Breast epithelium (tissue), 3 donors: ENCODE measurements around the gene YAF2.

ENCODE experiments used
- CTCF ChIP-seq, 3 donors: fragments of 450-650 bp; IDR thresholded peaks; one replicate each; pipeline ENCODE4 v1.5.1; 2016 to 2017; ENCODE audit warnings: antibody characterized with exemption in 3 of 3, mild to moderate bottlenecking in 3 of 3, moderate library complexity in 3 of 3
- POLR2A ChIP-seq: fragments of 450-650 bp; IDR thresholded peaks from one replicate; pipeline ENCODE4 v1.6.1; 2016; ENCODE audit warnings: antibody characterized with exemption, mild to moderate bottlenecking, moderate library complexity
- POLR2AphosphoS5 ChIP-seq, 3 donors: sonication (generic); formaldehyde crosslinking; IDR thresholded peaks; one replicate each; pipeline ENCODE4 v1.6.1; 2017; ENCODE audit warnings: antibody characterized with exemption in 3 of 3

- TF ChIP-seq CTCF (IDR thresholded peaks at IDR 0.05) (no peak), POLR2AphosphoS5 (IDR thresholded peaks at IDR 0.05) (no peak), POLR2A (no peak)
These were observed 45.7 kb upstream of the YAF2 start for GRCh38 chr12:42283739-42284138.
